MM.1S (cell line): ENCODE data around the gene CDC16.

Experiments
- DNase-seq: peaks from one replicate; pipeline ENCODE4 v3.0.0-alpha.2; 2015
- H2AFZ ChIP-seq: fragments of 300-600 bp; sonication (generic); 2 replicates; pipeline ENCODE4 v1.6.0; 2016; ENCODE audit warnings: antibody characterized with exemption, low read length
- H3F3A ChIP-seq: fragments of 300-600 bp; sonication (generic); 2 replicates; pipeline ENCODE4 v1.6.1; 2016; ENCODE audit warnings: mild to moderate bottlenecking, antibody characterized with exemption, low read length, moderate library complexity, mixed read lengths; ENCODE audit not compliant: insufficient read depth
- H3K27ac ChIP-seq: fragments of 300-600 bp; sonication (generic); 2 replicates; pipeline ENCODE4 v1.5.1; 2016; ENCODE audit warnings: mild to moderate bottlenecking, low read length
- H3K27me3 ChIP-seq: fragments of 300-600 bp; sonication (generic); replicated peaks from 2 replicates; pipeline ENCODE4 v1.6.0; 2016; ENCODE audit warnings: low read length; ENCODE audit not compliant: insufficient read depth
- H3K36me3 ChIP-seq: fragments of 300-600 bp; sonication (generic); replicated peaks from 2 replicates; pipeline ENCODE4 v1.6.1; 2016; ENCODE audit warnings: mild to moderate bottlenecking, low read length, mixed read lengths; ENCODE audit not compliant: insufficient read depth
- H3K4me1 ChIP-seq: fragments of 300-600 bp; sonication (generic); 2 replicates; pipeline ENCODE4 v1.6.1; 2016; ENCODE audit warnings: low read length, mixed read lengths
- H3K4me2 ChIP-seq: fragments of 300-600 bp; sonication (generic); 2 replicates; pipeline ENCODE4 v1.6.0; 2016; ENCODE audit warnings: low read depth, low read length
- H3K4me3 ChIP-seq: fragments of 300-600 bp; sonication (generic); 2 replicates; pipeline ENCODE4 v1.5.1; 2016; ENCODE audit warnings: low read length, mixed read lengths
- H3K79me2 ChIP-seq: fragments of 300-600 bp; sonication (generic); 2 replicates; pipeline ENCODE4 v1.6.1; 2016; ENCODE audit warnings: mixed run types, low read length, mixed read lengths
- H3K9ac ChIP-seq: fragments of 300-600 bp; sonication (generic); 2 replicates; pipeline ENCODE4 v1.6.1; 2016; ENCODE audit warnings: low read length, mixed read lengths
- H3K9me2 ChIP-seq: fragments of 300-600 bp; sonication (generic); replicated peaks from 2 replicates; pipeline ENCODE4 v1.6.1; 2016; ENCODE audit warnings: mild to moderate bottlenecking, low read length, mixed read lengths; ENCODE audit not compliant: insufficient read depth
- H3K9me3 ChIP-seq: fragments of 300-600 bp; sonication (generic); replicated peaks from 2 replicates; pipeline ENCODE4 v1.6.1; 2016; ENCODE audit warnings: mild to moderate bottlenecking, low read length, mixed read lengths; ENCODE audit not compliant: insufficient read depth
- H4K20me1 ChIP-seq: fragments of 300-600 bp; sonication (generic); 2 replicates; pipeline ENCODE4 v1.6.1; 2016; ENCODE audit warnings: mild to moderate bottlenecking, low read length, moderate library complexity, mixed read lengths; ENCODE audit not compliant: insufficient read depth
- EZH2 ChIP-seq: fragments of 300-600 bp; sonication (generic); optimal IDR thresholded peaks from 2 replicates; pipeline ENCODE3; 2017; ENCODE audit warnings: low read depth, mild to moderate bottlenecking, antibody characterized with exemption, low read length, mixed read lengths
- EZH2phosphoT487 ChIP-seq: fragments of 300-600 bp; sonication (generic); IDR thresholded peaks from 2 replicates; pipeline ENCODE4 v1.6.1; 2018; ENCODE audit warnings: antibody characterized with exemption, low read length
- TF ChIP-seq, protein P1 (sequence below): fragments of 300-600 bp; sonication (generic); IDR thresholded peaks from 2 replicates; pipeline ENCODE4 v1.5.1; 2016; ENCODE audit warnings: antibody characterized with exemption, low read length, mixed read lengths

CDC16 gene

DNA sequence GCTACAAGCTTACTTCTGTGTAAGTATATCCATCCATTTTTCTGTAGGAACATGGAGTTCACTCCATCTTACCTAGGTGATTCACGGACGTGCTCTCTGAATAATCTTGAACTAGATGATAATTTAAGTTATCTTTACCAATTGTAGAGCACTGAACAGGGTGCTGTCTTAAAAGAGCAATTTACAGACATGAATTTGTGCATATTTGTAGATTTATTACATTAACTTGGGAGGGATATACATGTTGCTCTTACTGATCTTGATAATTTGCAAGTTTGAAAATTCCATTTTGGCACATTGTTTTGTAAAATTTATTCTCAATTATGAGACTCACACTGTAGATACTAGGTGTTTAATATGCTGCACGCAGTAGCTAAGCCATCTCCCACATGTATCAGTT is 9.3 kb downstream of the CDC16 start:
- Histone ChIP-seq H3K36me3 (peaks cover 44% of the 10 kb centered on the region), H3K4me3 (no peak overlapping the region), H4K20me1 (no peaks in the 10 kb centered on the region), H3K9me3 (no peaks in the 10 kb centered on the region), H3K4me2 (no peak overlapping the region), H2AFZ (no peak overlapping the region), H3K9me2 (no peaks in the 10 kb centered on the region), H3K9ac (no peak overlapping the region), H3K4me1 (no peaks in the 10 kb centered on the region), H3K27ac (no peak overlapping the region), H3F3A (no peaks in the 10 kb centered on the region), H3K27me3 (no peaks in the 10 kb centered on the region), H3K79me2 (peaks cover 54% of the 10 kb centered on the region)
- no peak for DNase-seq
- no peak for TF ChIP-seq EZH2phosphoT487
- no peak for TF ChIP-seq EZH2
- TF ChIP-seq, protein P1, sequence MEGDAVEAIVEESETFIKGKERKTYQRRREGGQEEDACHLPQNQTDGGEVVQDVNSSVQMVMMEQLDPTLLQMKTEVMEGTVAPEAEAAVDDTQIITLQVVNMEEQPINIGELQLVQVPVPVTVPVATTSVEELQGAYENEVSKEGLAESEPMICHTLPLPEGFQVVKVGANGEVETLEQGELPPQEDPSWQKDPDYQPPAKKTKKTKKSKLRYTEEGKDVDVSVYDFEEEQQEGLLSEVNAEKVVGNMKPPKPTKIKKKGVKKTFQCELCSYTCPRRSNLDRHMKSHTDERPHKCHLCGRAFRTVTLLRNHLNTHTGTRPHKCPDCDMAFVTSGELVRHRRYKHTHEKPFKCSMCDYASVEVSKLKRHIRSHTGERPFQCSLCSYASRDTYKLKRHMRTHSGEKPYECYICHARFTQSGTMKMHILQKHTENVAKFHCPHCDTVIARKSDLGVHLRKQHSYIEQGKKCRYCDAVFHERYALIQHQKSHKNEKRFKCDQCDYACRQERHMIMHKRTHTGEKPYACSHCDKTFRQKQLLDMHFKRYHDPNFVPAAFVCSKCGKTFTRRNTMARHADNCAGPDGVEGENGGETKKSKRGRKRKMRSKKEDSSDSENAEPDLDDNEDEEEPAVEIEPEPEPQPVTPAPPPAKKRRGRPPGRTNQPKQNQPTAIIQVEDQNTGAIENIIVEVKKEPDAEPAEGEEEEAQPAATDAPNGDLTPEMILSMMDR = no peak

- H3K36me3 ChIP-seq = peaks cover 38% of the 10 kb centered on the region
- TF ChIP-seq, protein P1 = no peak
- TF ChIP-seq EZH2phosphoT487 = no peak
- TF ChIP-seq EZH2 = no peak
- H3K27me3 ChIP-seq = no peaks in the 10 kb centered on the region
Measured at GRCh38 chr13:114244637-114245036, 9.9 kb downstream of the CDC16 start.

GRCh38 chr13:114248011-114248410 is 13.3 kb downstream of the CDC16 start:
- Histone ChIP-seq H3K27ac (no peak overlapping the region), H3K27me3 (no peaks in the 10 kb centered on the region), H3K9me3 (no peaks in the 10 kb centered on the region), H4K20me1 (no peaks in the 10 kb centered on the region), H3K9me2 (no peaks in the 10 kb centered on the region), H3K9ac (no peak overlapping the region), H3K79me2 (peaks cover 43% of the 10 kb centered on the region), H3K4me3 (no peak overlapping the region), H3K36me3 (peaks cover 40% of the 10 kb centered on the region; the same call in 1 of the 2 replicates), H3F3A (no peaks in the 10 kb centered on the region), H3K4me2 (no peak overlapping the region), H2AFZ (no peak overlapping the region), H3K4me1 (no peaks in the 10 kb centered on the region)
- no peak for DNase-seq
- TF ChIP-seq, protein P1 = no peak
- no peak for TF ChIP-seq EZH2phosphoT487
- TF ChIP-seq EZH2 = no peak

More at GRCh38 chr13:114244637-114245036, 9.9 kb downstream of the CDC16 start:
- Histone ChIP-seq H3K4me1 (no peaks in the 10 kb centered on the region), H3K27ac (no peak overlapping the region), H3K9ac (no peak overlapping the region), H3K9me2 (no peaks in the 10 kb centered on the region), H3K4me2 (no peak overlapping the region), H2AFZ (no peak overlapping the region), H4K20me1 (no peaks in the 10 kb centered on the region), H3K79me2 (peaks cover 51% of the 10 kb centered on the region), H3K4me3 (no peak overlapping the region), H3K9me3 (no peaks in the 10 kb centered on the region), H3F3A (no peaks in the 10 kb centered on the region)
- DNase-seq = no peak
